ENCODE measurements around the gene FAM177B.

DNA sequence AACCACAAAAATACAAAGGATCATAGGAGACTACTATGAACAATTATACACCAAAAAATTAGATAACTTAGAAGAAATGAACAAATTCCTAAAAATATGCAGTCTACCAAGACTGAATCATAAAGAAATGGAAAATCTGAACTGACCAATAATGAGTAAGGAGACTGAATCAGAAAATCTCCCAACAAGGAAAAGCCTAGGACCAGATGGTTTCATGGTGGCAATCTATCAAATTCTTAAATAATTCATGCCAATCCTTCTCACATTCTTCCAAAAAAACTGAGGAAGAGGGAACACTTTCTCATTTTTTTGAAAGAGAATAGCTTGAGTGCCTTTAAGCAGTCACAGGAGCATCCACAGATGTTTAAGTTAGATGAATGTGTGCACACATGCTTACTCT, 46.0 kb downstream of the FAM177B start:
- TF ChIP-seq, protein P1, sequence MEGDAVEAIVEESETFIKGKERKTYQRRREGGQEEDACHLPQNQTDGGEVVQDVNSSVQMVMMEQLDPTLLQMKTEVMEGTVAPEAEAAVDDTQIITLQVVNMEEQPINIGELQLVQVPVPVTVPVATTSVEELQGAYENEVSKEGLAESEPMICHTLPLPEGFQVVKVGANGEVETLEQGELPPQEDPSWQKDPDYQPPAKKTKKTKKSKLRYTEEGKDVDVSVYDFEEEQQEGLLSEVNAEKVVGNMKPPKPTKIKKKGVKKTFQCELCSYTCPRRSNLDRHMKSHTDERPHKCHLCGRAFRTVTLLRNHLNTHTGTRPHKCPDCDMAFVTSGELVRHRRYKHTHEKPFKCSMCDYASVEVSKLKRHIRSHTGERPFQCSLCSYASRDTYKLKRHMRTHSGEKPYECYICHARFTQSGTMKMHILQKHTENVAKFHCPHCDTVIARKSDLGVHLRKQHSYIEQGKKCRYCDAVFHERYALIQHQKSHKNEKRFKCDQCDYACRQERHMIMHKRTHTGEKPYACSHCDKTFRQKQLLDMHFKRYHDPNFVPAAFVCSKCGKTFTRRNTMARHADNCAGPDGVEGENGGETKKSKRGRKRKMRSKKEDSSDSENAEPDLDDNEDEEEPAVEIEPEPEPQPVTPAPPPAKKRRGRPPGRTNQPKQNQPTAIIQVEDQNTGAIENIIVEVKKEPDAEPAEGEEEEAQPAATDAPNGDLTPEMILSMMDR (IDR thresholded peaks at IDR 0.05), result no peak
- no peak for TF ChIP-seq POLR2A (IDR thresholded peaks at IDR 0.05)
